Kidney (tissue), 14 donors: Measurements from ENCODE around the gene GOLGA8N. TPM values are rescaled to one million over a fixed set of nuclear protein-coding genes. Genes with fewer than 3 reads are reported as not detected.

Experiments
- DNase-seq, 5 donors: peaks; one replicate each; pipeline ENCODE4 v3.0.0-alpha.2; 2013 to 2020
- FAIRE-seq: peaks from 2 replicates; lab custom pipeline; 2012; peaks lifted over from hg19 to GRCh38; lab: Jason Lieb, UNC
- H3K27ac ChIP-seq, 2 donors: one replicate each; pipeline ENCODE4 v1.7.0; 2013; ENCODE audit warnings: low read depth in 2 of 2, low read length in 2 of 2, inconsistent platforms in 1 of 2
- H3K27me3 ChIP-seq: one replicate; pipeline ENCODE4 v1.7.1; 2013; ENCODE audit warnings: low read length, inconsistent platforms; ENCODE audit not compliant: control insufficient read depth, insufficient read depth
- H3K36me3 ChIP-seq, 3 donors: one replicate each; pipeline versions ENCODE4 v1.7.0 to v1.7.1; 2013; ENCODE audit warnings: low read length in 3 of 3, control low read depth in 1 of 3, inconsistent platforms in 1 of 3; ENCODE audit not compliant: insufficient read depth in 3 of 3, control insufficient read depth in 2 of 3
- H3K4me1 ChIP-seq, 3 donors: one replicate each; pipeline versions ENCODE4 v1.7.0 to v1.7.1; 2013; ENCODE audit warnings: low read length in 3 of 3, inconsistent platforms in 1 of 3, low read depth in 1 of 3; ENCODE audit not compliant: control insufficient read depth in 2 of 3, insufficient read depth in 2 of 3
- H3K4me3 ChIP-seq, 3 donors: one replicate each; pipeline versions ENCODE4 v1.7.0 to v1.8.1; 2013; ENCODE audit warnings: low read length in 3 of 3, control low read depth in 1 of 3, inconsistent platforms in 1 of 3
- H3K9ac ChIP-seq, 3 donors: one replicate each; pipeline versions ENCODE4 v1.7.0 to v1.7.1; 2013; ENCODE audit warnings: low read length in 3 of 3, control low read depth in 1 of 3, inconsistent platforms in 1 of 3
- H3K9me3 ChIP-seq, 3 donors: one replicate each; pipeline versions ENCODE4 v1.7.0 to v1.7.1; 2013; ENCODE audit warnings: low read length in 3 of 3, control low read depth in 1 of 3, inconsistent platforms in 1 of 3; ENCODE audit not compliant: control insufficient read depth in 2 of 3, insufficient read depth in 1 of 3
- intact Hi-C: fragments of 100-400 bp; cut with DNase I; formaldehyde crosslinking; loops from one replicate; pipeline ENCODE4 v1.11.1; 2022
- polyA plus RNA-seq: library from polyadenylated mRNA; stranded (reverse); fragments of 350-450 nt; fragmentation: Illumina TruSeq; extraction: RNeasy Lipid Tissue Mini Kit (QIAGEN cat#74804); gene quantifications from one replicate; pipeline ENCODE4 v1.2.3, GENCODE V29; 2014; ENCODE audit warnings: low read depth, low replicate concordance; ENCODE audit not compliant: insufficient read depth
- total RNA-seq: library from RNA; stranded (reverse); fragmentation: NEBNext Ultra II Directional; extraction: Animal tissue kit (Norgen Biotek cat#: 25700); gene quantifications from one replicate; pipeline ENCODE4 v1.2.1, GENCODE V29; 2021
- TF ChIP-seq, protein P1 (sequence below): IDR thresholded peaks from 3 replicates; pipeline ENCODE4 v1.5.1; 2012; ENCODE audit warnings: mild to moderate bottlenecking, moderate library complexity, borderline replicate concordance; ENCODE audit not compliant: insufficient read depth; ENCODE audit errors: extremely low read depth
- donor health status: control.
- donor health status: control.
- donor health status: control.
- donor health status: control.
- donor health status: control.
- donor health status: DM: yes; HTN: yes; CAD: no.
- donor health status: Normal renal cell carcinoma (clear cell type).

The GOLGA8N gene
- total and polyA plus RNA-seq, 2 donors from 2014 or later: 6.3 to 14.7 TPM

DNA sequence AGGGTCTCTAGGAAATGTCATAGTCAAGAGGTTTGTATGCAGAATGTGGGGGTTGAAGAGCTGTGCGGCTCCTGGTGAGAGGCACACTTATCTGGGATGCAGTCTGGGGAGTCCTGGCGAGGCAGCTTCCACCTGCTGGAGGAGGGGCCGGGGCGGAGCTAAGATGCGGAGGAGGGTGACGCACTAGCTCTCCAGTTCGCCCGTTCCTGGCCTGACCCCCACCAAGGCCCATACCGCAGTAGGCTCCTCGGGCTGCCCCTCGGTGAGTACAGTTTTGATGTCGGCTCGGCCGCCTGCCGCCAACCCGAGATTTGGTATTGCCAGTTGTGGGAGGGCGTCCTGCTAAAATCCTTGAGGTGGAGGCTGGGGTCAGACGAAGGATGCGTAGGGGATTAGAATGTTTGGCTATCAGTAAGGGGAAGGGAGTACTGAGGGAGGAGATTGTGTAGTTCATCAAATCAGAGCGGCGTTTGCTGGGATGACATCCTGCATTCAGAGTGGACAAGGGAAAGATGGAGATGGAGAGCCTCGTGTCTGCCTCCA, 48.3 kb downstream of the GOLGA8N start, which contains the start of gene SCG5:
SCG5 (plus strand) TSS at position 194 of the 543 bp plus-strand sequence. CDS start 1,883 bp downstream, outside the sequence.
- no peaks in the 10 kb centered on the region for H3K36me3 ChIP-seq
- no peaks in the 10 kb centered on the region for H3K9me3 ChIP-seq
- DNase-seq: peak in 4 of 5 donors; percentile 84 to 92 (median 88)
- H3K27ac ChIP-seq: no peak within 1 kb of the TSS
- H3K9ac ChIP-seq: peak within 1 kb of the TSS in 1 of 3 donors; percentile 54
- FAIRE-seq: no peak
- H3K4me3 ChIP-seq: peak within 1 kb of the TSS in 1 of 3 donors; percentile 63
- H3K27me3 ChIP-seq: no peaks in the 10 kb centered on the region
- intact Hi-C loops: no loop called here
- TF ChIP-seq, protein P1, sequence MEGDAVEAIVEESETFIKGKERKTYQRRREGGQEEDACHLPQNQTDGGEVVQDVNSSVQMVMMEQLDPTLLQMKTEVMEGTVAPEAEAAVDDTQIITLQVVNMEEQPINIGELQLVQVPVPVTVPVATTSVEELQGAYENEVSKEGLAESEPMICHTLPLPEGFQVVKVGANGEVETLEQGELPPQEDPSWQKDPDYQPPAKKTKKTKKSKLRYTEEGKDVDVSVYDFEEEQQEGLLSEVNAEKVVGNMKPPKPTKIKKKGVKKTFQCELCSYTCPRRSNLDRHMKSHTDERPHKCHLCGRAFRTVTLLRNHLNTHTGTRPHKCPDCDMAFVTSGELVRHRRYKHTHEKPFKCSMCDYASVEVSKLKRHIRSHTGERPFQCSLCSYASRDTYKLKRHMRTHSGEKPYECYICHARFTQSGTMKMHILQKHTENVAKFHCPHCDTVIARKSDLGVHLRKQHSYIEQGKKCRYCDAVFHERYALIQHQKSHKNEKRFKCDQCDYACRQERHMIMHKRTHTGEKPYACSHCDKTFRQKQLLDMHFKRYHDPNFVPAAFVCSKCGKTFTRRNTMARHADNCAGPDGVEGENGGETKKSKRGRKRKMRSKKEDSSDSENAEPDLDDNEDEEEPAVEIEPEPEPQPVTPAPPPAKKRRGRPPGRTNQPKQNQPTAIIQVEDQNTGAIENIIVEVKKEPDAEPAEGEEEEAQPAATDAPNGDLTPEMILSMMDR: no peak
- H3K4me1 ChIP-seq: no peaks in the 10 kb centered on the region

DNA sequence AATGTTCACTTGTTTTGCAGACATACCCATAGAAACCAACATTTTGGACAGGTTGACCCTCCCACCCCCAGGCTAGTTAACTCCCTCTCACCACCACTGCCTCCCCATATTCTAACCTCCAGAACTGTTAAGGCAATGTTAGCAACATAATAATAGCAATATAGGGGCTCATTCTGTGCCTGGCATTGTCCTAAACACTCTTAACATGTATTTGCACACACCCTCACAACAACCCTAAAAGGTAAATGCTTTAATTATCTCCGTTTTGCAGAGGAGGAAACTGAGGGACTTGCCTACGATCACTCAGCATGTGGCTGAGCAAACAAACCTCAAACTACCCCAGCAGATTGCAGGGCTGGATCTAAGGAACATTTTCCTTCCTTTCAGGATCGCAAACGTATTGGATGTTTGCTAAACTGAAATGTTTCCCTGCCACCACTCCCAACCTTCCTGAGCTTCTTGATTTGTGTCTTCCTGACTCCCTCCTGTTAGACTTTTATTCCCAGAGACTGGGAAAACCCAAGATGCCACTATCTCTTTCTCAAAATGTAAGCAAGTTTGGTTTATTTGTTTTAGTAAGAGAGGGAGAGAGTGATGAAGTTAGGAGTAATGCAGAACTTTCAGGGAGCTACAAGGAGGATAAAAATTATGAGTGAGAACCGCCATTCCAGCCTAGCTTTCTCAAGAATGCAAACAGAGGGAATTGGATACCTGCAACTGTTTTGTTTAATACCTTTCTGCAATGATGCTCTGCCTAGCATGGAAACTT, 49.6 kb downstream of the GOLGA8N start:
- H3K27ac ChIP-seq: no peak overlapping the region
- DNase-seq (peak in 1 of 5 donors; percentile 51), FAIRE-seq (no peak)
- no peak overlapping the region for H3K9ac ChIP-seq
- H3K4me3 ChIP-seq: no peak overlapping the region
- intact Hi-C loops: no loop called here
- H3K9me3 ChIP-seq: no peaks in the 10 kb centered on the region
- no peaks in the 10 kb centered on the region for H3K4me1 ChIP-seq
- H3K36me3 ChIP-seq: no peaks in the 10 kb centered on the region
- no peaks in the 10 kb centered on the region for H3K27me3 ChIP-seq
- TF ChIP-seq, protein P1: no peak

DNA sequence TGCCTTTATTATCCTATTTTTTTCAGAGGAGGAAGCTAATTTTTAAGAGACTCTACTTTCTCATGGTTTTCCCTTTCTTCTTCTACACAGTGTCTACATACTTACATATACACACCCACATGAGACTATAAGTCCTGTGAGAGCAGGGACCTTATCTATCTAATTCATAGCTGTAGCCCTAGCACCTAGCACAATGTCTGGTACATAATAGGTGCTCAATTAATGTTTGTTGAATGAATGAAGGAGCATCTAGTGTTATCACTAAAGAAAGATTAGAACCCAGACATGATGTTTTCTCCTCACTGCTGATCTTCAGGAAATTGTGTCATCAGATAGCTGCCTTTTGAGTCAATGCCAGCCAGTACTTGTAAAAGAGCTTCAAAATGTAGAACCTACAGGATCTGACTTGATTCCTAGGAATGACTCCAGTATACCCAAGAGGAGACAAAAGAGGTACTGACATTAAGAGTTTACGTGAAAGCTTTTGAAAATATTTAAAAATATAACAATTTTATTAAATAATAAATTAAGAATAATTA, 50.7 kb downstream of the GOLGA8N start:
- Histone ChIP-seq H3K4me1 (no peaks in the 10 kb centered on the region), H3K27me3 (no peaks in the 10 kb centered on the region), H3K36me3 (no peaks in the 10 kb centered on the region), H3K9me3 (no peaks in the 10 kb centered on the region), H3K4me3 (no peak overlapping the region), H3K9ac (no peak overlapping the region), H3K27ac (no peak overlapping the region)
- no peak for FAIRE-seq
- TF ChIP-seq, protein P1: no peak
- intact Hi-C loops: no loop called here
- no peak for DNase-seq
